Transverse colon (tissue), 3 donors: Measurements from ENCODE around the gene TBC1D17.

Source experiments
- EP300 ChIP-seq: sonication (generic); formaldehyde crosslinking; IDR thresholded peaks from one replicate; pipeline ENCODE4 v1.6.1; 2017; ENCODE audit warnings: antibody characterized with exemption, low read depth
- POLR2A ChIP-seq: fragments of 450-650 bp; IDR thresholded peaks from one replicate; pipeline ENCODE4 v1.6.1; 2016; ENCODE audit warnings: antibody characterized with exemption, mild to moderate bottlenecking, moderate library complexity
- TF ChIP-seq, protein P1 (sequence below), 5 experiments: fragments of 200-600 bp in 3 of 5; fragments of 450-650 bp in 2 of 5; sonication (generic) in 3 of 5; IDR thresholded peaks; 1 replicate in 2 of 5; 2 replicates in 3 of 5; pipeline ENCODE4 v1.5.1; 2016 to 2017; ENCODE audit warnings: antibody characterized with exemption in 5 of 5, inconsistent platforms in 3 of 5, mild to moderate bottlenecking in 2 of 5, moderate library complexity in 1 of 5

GRCh38 chr19:49872245-49873128, 5.0 kb upstream of the TBC1D17 start:
- TF ChIP-seq, protein P1, sequence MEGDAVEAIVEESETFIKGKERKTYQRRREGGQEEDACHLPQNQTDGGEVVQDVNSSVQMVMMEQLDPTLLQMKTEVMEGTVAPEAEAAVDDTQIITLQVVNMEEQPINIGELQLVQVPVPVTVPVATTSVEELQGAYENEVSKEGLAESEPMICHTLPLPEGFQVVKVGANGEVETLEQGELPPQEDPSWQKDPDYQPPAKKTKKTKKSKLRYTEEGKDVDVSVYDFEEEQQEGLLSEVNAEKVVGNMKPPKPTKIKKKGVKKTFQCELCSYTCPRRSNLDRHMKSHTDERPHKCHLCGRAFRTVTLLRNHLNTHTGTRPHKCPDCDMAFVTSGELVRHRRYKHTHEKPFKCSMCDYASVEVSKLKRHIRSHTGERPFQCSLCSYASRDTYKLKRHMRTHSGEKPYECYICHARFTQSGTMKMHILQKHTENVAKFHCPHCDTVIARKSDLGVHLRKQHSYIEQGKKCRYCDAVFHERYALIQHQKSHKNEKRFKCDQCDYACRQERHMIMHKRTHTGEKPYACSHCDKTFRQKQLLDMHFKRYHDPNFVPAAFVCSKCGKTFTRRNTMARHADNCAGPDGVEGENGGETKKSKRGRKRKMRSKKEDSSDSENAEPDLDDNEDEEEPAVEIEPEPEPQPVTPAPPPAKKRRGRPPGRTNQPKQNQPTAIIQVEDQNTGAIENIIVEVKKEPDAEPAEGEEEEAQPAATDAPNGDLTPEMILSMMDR (IDR thresholded peaks at IDR 0.05) = no peak
- TF ChIP-seq EP300 (no peak), POLR2A (no peak)
